ENCODE results near the gene ARPC1A.

DNA sequence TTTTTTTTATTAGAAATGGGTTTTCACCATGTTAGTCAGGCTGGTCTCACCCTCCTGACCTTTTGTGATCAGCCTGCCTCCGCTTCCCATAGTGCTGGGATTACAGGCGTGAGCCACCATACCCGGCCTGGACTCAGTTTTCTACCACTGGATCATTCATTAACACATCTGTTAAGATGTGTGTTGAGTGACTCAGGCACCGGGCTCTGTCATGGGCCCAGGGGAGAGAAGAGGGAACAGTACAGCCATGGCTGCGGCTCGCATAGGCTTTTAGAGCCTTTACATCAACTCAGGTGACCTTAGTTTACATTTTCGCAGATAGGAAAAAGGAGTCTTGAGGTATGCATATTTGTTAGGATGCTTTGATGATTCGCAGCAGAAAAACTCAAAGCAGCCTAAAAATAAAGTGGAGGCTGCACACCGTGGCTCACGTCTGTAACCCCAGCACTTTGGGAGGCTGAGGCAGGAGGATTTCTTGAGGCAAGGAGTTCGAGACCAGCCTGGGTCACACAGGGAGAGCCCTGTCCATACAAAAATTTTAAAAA lies 45.8 kb downstream of the ARPC1A start:
- TF ChIP-seq POLR2A (IDR thresholded peaks at IDR 0.05; ENCODE audit: low read depth, low read length) (no peak), POLR2AphosphoS5 (IDR thresholded peaks at IDR 0.05; ENCODE audit: low read depth, low read length) (no peak), TAF1 (IDR thresholded peaks at IDR 0.05; ENCODE audit: borderline replicate concordance, low read depth, low read length) (no peak)

Data from GM12892 (cell line).